HepG2 (cell line): ENCODE results near the gene GNRH2. TPM values are rescaled to one million over a fixed set of nuclear protein-coding genes. Genes with fewer than 3 reads are reported as not detected.

Experiments
- ATAC-seq: fragments of 200-7000 bp; cut with Tn5 transposase; 3 replicates; pipeline ENCODE4 v1.9.1; 2020; ENCODE audit warnings: mild to moderate bottlenecking, moderate library complexity
- BruUV-seq: library from RNA; stranded (reverse); fragments of 400-500 nt; replicated peaks from 2 replicates; lab custom pipeline; 2021; lab: Mats Ljungman, UMichigan
- CTCF ChIA-PET: fragments of 300-600 bp; formaldehyde crosslinking; extraction: SDS; loops from one replicate; lab custom pipeline; 2021; ENCODE audit warnings: low total read pairs, inconsistent platforms, low intra/inter-chr PET ratio; lab: Yijun Ruan, JAX
- POLR2A ChIA-PET: fragments of 350-600 bp; sonication (Branson Sonifier 250); formaldehyde crosslinking; loops from one replicate; lab custom pipeline; 2020; ENCODE audit warnings: antibody characterized with exemption, inconsistent platforms; lab: Yijun Ruan, JAX
- DNase-seq: peaks from one replicate; pipeline ENCODE4 v3.0.0-alpha.2; 2015; ENCODE audit warnings: low spot score
- FAIRE-seq: peaks from 3 replicates; lab custom pipeline; 2011; peaks lifted over from hg19 to GRCh38; lab: Jason Lieb, UNC
- H2AFZ ChIP-seq: one replicate; pipeline ENCODE4 v1.6.1; 2011; ENCODE audit warnings: low read length, inconsistent platforms
- H3K27ac ChIP-seq: fragments of 300-600 bp; 3 replicates; pipeline ENCODE4 v1.8.0; 2011; ENCODE audit warnings: mixed run types, mild to moderate bottlenecking, mixed read lengths, low read length, inconsistent platforms; ENCODE audit not compliant: insufficient read depth; ENCODE audit errors: extremely low read length
- H3K27me3 ChIP-seq, 2 experiments: fragments of 200-600 bp in 1 of 2; 2 replicates in 1 of 2; 3 replicates in 1 of 2; pipeline versions ENCODE4 v1.6.0 to v1.8.0; 2011; ENCODE audit warnings: low read length in 2 of 2, mild to moderate bottlenecking in 2 of 2, moderate library complexity in 2 of 2, inconsistent platforms in 1 of 2; ENCODE audit not compliant: insufficient read depth in 2 of 2, control insufficient read depth in 1 of 2
- H3K36me3 ChIP-seq, 2 experiments: fragments of 200-600 bp in 1 of 2; replicated peaks in 1 of 2; 2 replicates in 1 of 2; 3 replicates in 1 of 2; pipeline versions ENCODE4 v1.5.1 to v1.8.0; 2011; ENCODE audit warnings: low read length in 2 of 2, inconsistent platforms in 1 of 2; ENCODE audit not compliant: insufficient read depth in 2 of 2, control insufficient read depth in 1 of 2
- H3K4me1 ChIP-seq: 2 replicates; pipeline ENCODE4 v1.5.1; 2012; ENCODE audit warnings: low read length, inconsistent platforms; ENCODE audit not compliant: insufficient read depth
- H3K4me2 ChIP-seq: 2 replicates; pipeline ENCODE4 v1.6.0; 2011; ENCODE audit warnings: low read depth, low read length, inconsistent platforms
- H3K4me3 ChIP-seq, 3 experiments: fragments of 200-600 bp in 1 of 3; sonication (generic), shearing (Covaris generic) in 1 of 3; replicated peaks in 1 of 3; 2 replicates each; pipeline ENCODE4 v1.5.1; 2011 to 2016; ENCODE audit warnings: low read length in 3 of 3, inconsistent platforms in 2 of 3, low read depth in 2 of 3, mild to moderate bottlenecking in 2 of 3, control low read depth in 1 of 3, mixed read lengths in 1 of 3; ENCODE audit not compliant: insufficient read depth in 1 of 3
- H3K79me2 ChIP-seq: one replicate; pipeline ENCODE4 v1.6.1; 2011; ENCODE audit warnings: low read length, inconsistent platforms; ENCODE audit not compliant: insufficient read depth
- H3K9ac ChIP-seq: 2 replicates; pipeline ENCODE4 v1.6.0; 2011; ENCODE audit warnings: mild to moderate bottlenecking, low read depth, low read length, inconsistent platforms; ENCODE audit not compliant: insufficient read depth
- H3K9me3 ChIP-seq: 2 replicates; pipeline ENCODE4 v1.5.1; 2012; ENCODE audit warnings: mild to moderate bottlenecking, low read length
- H4K20me1 ChIP-seq: 2 replicates; pipeline ENCODE4 v1.6.0; 2011; ENCODE audit warnings: inconsistent platforms, mild to moderate bottlenecking, low read length, moderate library complexity; ENCODE audit not compliant: insufficient read depth
- DPF2 ChIP-seq: sonication (generic); formaldehyde crosslinking; IDR thresholded peaks from 2 replicates; pipeline ENCODE4 v1.4.0; 2020; ENCODE audit warnings: mild to moderate bottlenecking, low read depth, missing genetic modification reagents, borderline replicate concordance
- FOSL2 ChIP-seq: sonication (generic); formaldehyde crosslinking; IDR thresholded peaks from 2 replicates; pipeline ENCODE4 v1.4.0; 2020; ENCODE audit warnings: missing genetic modification reagents
- JARID2 ChIP-seq: sonication (generic); formaldehyde crosslinking; IDR thresholded peaks from 2 replicates; pipeline ENCODE4 v1.8.1; 2023; ENCODE audit warnings: missing genetic modification reagents, inconsistent platforms; ENCODE audit not compliant: insufficient replicate concordance
- MIXL1 ChIP-seq: IDR thresholded peaks from 2 replicates; pipeline ENCODE4 v1.6.1; 2016
- NFIC ChIP-seq: IDR thresholded peaks from 2 replicates; pipeline ENCODE4 v1.6.1; 2012; ENCODE audit warnings: mild to moderate bottlenecking, low read length, inconsistent platforms
- SP4 ChIP-seq: sonication (generic); formaldehyde crosslinking; IDR thresholded peaks from 2 replicates; pipeline ENCODE4 v1.8.1; 2023; ENCODE audit warnings: mild to moderate bottlenecking, missing genetic modification reagents
- SRSF4 ChIP-seq: fragments of 200-400 bp; formaldehyde crosslinking; IDR thresholded peaks from one replicate; pipeline ENCODE4 v1.6.1; 2018; ENCODE audit warnings: mild to moderate bottlenecking, low read depth, low read length, moderate library complexity; ENCODE audit not compliant: poor library complexity, severe bottlenecking
- TCF7 ChIP-seq: sonication (generic); IDR thresholded peaks from 2 replicates; pipeline ENCODE4 v1.6.1; 2016; ENCODE audit warnings: antibody characterized with exemption, low read depth
- ZFAT ChIP-seq: sonication (generic); formaldehyde crosslinking; conservative IDR thresholded peaks from 2 replicates; pipeline ENCODE4 v1.8.1; 2023; ENCODE audit warnings: missing genetic modification reagents, inconsistent platforms
- ZNF24 ChIP-seq: fragments of 450-650 bp; IDR thresholded peaks from 2 replicates; pipeline ENCODE4 v1.6.1; 2017; ENCODE audit warnings: antibody characterized with exemption, mild to moderate bottlenecking
- ZNF674 ChIP-seq: sonication (generic); formaldehyde crosslinking; IDR thresholded peaks from 2 replicates; pipeline ENCODE4 v1.5.0; 2020; ENCODE audit warnings: low read depth, mild to moderate bottlenecking, missing genetic modification reagents
- ZSCAN21 ChIP-seq: sonication (generic); formaldehyde crosslinking; IDR thresholded peaks from 2 replicates; pipeline ENCODE4 v1.8.0; 2022; ENCODE audit warnings: mild to moderate bottlenecking, missing genetic modification reagents, moderate library complexity, borderline replicate concordance
- WGBS: methylation state at CpG from one replicate; pipeline ENCODE4 v1.1.6; 2017; ENCODE audit warnings: low lambda C conversion rate; 5-methylcytosine and 5-hydroxymethylcytosine counted together
- in situ Hi-C: cut with HindIII; loops from 2 replicates; pipeline ENCODE4 v1.10.0; 2017; ENCODE audit warnings: low pct_unique_long_range_greater_than_20kb; ENCODE audit not compliant: extremely low pct_ligation_motif_present
- intact Hi-C: fragments of 100-400 bp; cut with micrococcal nuclease; formaldehyde crosslinking; loops from one replicate; pipeline ENCODE4 v1.10.0; 2022; ENCODE audit not compliant: unreplicated experiment
- polyA plus RNA-seq, 8 experiments: library from polyadenylated mRNA; depleted of rRNA in 3 of 8; stranded (reverse) in 7 of 8; unstranded in 1 of 8; fragments of >200 nt; fragmentation: Illumina TruSeq in 4 of 8; extraction: Trizol in 4 of 8; gene quantifications; 2 replicates each; pipeline versions ENCODE4 v1.2.1 to v1.2.3, GENCODE V29; 2011 to 2016; ENCODE audit warnings: low read depth in 4 of 8, missing spikeins in 1 of 8, mixed read lengths in 1 of 8; ENCODE audit not compliant: insufficient read depth in 1 of 8
- total RNA-seq, 5 experiments: library from RNA; depleted of rRNA; stranded (reverse); fragments of >200 nt; fragmentation: Illumina TruSeq; extraction: Trizol; gene quantifications; 2 replicates each; pipeline ENCODE4 v1.2.3, GENCODE V29; 2016; ENCODE audit warnings: low read depth in 1 of 5
- TF ChIP-seq, protein P1 (sequence below): sonication (generic); formaldehyde crosslinking; IDR thresholded peaks from 2 replicates; pipeline ENCODE4 v1.5.1; 2020; ENCODE audit warnings: missing genetic modification reagents, mild to moderate bottlenecking, borderline replicate concordance
- TF ChIP-seq, protein P2 (sequence below): sonication (generic); formaldehyde crosslinking; IDR thresholded peaks from 2 replicates; pipeline ENCODE4 v1.5.0; 2020; ENCODE audit warnings: mild to moderate bottlenecking, missing genetic modification reagents
- TF ChIP-seq, protein P3 (sequence below): sonication (generic); formaldehyde crosslinking; IDR thresholded peaks from 2 replicates; pipeline ENCODE4 v1.4.0; 2020; ENCODE audit warnings: mild to moderate bottlenecking, missing genetic modification reagents, borderline replicate concordance

GNRH2 gene
- total and polyA plus RNA-seq, 2 of the 13 experiments (the other 11 are each of a cell fraction or from before 2014, with no cell fraction given), result 0.28 TPM; not detected in 1

GRCh38 chr20:3070725-3071124 is 27.3 kb downstream of the GNRH2 start:
- Histone ChIP-seq H3K4me2 (no peak overlapping the region), H4K20me1 (no peaks in the 10 kb centered on the region), H3K4me1 (peaks cover 69% of the 10 kb centered on the region), H3K4me3 (no peak overlapping the region), H3K9ac (no peak overlapping the region), H3K27ac (no peak overlapping the region), H2AFZ (no peak overlapping the region), H3K9me3 (no peaks in the 10 kb centered on the region), H3K79me2 (no peaks in the 10 kb centered on the region), H3K27me3 (peaks cover 4 to 11% of the 10 kb centered on the region in 2 experiments; a peak in 2 of 5 replicates), H3K36me3 (no peaks in the 10 kb centered on the region)
- TF ChIP-seq SRSF4 (no peak), MIXL1 (CRISPR knock-in tag) (no peak), TCF7 (no peak), JARID2 (CRISPR knock-in tag) (no peak), ZFAT (CRISPR knock-in tag) (no peak), ZNF674 (CRISPR knock-in tag) (no peak), ZSCAN21 (CRISPR knock-in tag) (no peak), DPF2 (CRISPR knock-in tag) (no peak), NFIC (no peak), SP4 (CRISPR knock-in tag) (no peak), ZNF24 (no peak), FOSL2 (CRISPR knock-in tag) (no peak)
- TF ChIP-seq, protein P1, sequence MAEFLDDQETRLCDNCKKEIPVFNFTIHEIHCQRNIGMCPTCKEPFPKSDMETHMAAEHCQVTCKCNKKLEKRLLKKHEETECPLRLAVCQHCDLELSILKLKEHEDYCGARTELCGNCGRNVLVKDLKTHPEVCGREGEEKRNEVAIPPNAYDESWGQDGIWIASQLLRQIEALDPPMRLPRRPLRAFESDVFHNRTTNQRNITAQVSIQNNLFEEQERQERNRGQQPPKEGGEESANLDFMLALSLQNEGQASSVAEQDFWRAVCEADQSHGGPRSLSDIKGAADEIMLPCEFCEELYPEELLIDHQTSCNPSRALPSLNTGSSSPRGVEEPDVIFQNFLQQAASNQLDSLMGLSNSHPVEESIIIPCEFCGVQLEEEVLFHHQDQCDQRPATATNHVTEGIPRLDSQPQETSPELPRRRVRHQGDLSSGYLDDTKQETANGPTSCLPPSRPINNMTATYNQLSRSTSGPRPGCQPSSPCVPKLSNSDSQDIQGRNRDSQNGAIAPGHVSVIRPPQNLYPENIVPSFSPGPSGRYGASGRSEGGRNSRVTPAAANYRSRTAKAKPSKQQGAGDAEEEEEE (CRISPR knock-in tag), result no peak
- TF ChIP-seq, protein P2, sequence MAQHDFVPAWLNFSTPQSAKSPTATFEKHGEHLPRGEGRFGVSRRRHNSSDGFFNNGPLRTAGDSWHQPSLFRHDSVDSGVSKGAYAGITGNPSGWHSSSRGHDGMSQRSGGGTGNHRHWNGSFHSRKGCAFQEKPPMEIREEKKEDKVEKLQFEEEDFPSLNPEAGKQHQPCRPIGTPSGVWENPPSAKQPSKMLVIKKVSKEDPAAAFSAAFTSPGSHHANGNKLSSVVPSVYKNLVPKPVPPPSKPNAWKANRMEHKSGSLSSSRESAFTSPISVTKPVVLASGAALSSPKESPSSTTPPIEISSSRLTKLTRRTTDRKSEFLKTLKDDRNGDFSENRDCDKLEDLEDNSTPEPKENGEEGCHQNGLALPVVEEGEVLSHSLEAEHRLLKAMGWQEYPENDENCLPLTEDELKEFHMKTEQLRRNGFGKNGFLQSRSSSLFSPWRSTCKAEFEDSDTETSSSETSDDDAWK (CRISPR knock-in tag), result no peak
- TF ChIP-seq, protein P3, sequence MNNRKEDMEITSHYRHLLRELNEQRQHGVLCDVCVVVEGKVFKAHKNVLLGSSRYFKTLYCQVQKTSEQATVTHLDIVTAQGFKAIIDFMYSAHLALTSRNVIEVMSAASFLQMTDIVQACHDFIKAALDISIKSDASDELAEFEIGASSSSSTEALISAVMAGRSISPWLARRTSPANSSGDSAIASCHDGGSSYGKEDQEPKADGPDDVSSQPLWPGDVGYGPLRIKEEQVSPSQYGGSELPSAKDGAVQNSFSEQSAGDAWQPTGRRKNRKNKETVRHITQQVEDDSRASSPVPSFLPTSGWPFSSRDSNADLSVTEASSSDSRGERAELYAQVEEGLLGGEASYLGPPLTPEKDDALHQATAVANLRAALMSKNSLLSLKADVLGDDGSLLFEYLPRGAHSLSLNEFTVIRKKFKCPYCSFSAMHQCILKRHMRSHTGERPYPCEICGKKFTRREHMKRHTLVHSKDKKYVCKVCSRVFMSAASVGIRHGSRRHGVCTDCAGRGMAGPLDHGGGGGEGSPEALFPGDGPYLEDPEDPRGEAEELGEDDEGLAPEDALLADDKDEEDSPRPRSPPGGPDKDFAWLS (CRISPR knock-in tag), result no peak
- intact Hi-C loops, result no loop called here
- in situ Hi-C loops, result no loop called here
- DNase-seq (no peak), FAIRE-seq (no peak), ATAC-seq (no peak)
- 56% methylated on average over 4 of the region's 4 CpGs for WGBS
- BruUV-seq, result no TSS peak
- POLR2A ChIA-PET, result no interaction called here
- CTCF ChIA-PET, result no interaction called here
